ENCODE data around the gene TSBP1.
"Not testable (repeated sequence)": the region's sequence is repeated elsewhere in the genome, so short reads cannot be mapped to it uniquely, and the experiment has no call there.

Gene TSBP1

GRCh38 chr6:32273801-32274577 lies 97.7 kb downstream of the TSBP1 start:
- not testable (repeated sequence) for DNase-seq

- no peak for DNase-seq
Measured at GRCh38 chr6:32271429-32271828, 100.3 kb downstream of the TSBP1 start.

GRCh38 chr6:32268459-32268858 lies 103.2 kb downstream of the TSBP1 start:
- DNase-seq = not testable (repeated sequence)

GRCh38 chr6:32267035-32267434 lies 104.7 kb downstream of the TSBP1 start:
- no peak for DNase-seq

- not testable (repeated sequence) for DNase-seq
Measured at GRCh38 chr6:32257262-32257661, 114.4 kb downstream of the TSBP1 start.

GRCh38 chr6:32255199-32256153 lies 116.2 kb downstream of the TSBP1 start:
- DNase-seq = peak; percentile 95

- DNase-seq = no peak
Measured at GRCh38 chr6:32254761-32255198, 116.9 kb downstream of the TSBP1 start.

GRCh38 chr6:32252331-32253009 lies 119.2 kb downstream of the TSBP1 start:
- no peak for DNase-seq

GRCh38 chr6:32249262-32249661 lies 122.4 kb downstream of the TSBP1 start:
- no peak for DNase-seq

GRCh38 chr6:32247401-32247800 lies 124.3 kb downstream of the TSBP1 start:
- DNase-seq = no peak

- peak; percentile 77 for DNase-seq
Measured at GRCh38 chr6:32244946-32245398, 126.7 kb downstream of the TSBP1 start.

- no peak for DNase-seq
Measured at GRCh38 chr6:32244270-32244669, 127.4 kb downstream of the TSBP1 start.
